Panc1 (cell line): ENCODE results near the gene PLA2G4F. TPM values are rescaled to one million over a fixed set of nuclear protein-coding genes. Genes with fewer than 3 reads are reported as not detected.

Experiments
- ATAC-seq: fragments of 200-7000 bp; cut with Tn5 transposase; 2 replicates; pipeline ENCODE4 v1.9.1; 2020; ENCODE audit warnings: mild to moderate bottlenecking, moderate library complexity
- BruUV-seq: library from RNA; stranded (reverse); fragments of 400-500 nt; replicated peaks from 2 replicates; lab custom pipeline; 2021; lab: Mats Ljungman, UMichigan
- CTCF ChIA-PET: fragments of 300-600 bp; sonication (Branson Sonifier 250); formaldehyde crosslinking; loops from one replicate; lab custom pipeline; 2022; ENCODE audit warnings: antibody characterized with exemption; lab: Charles Lee
- POLR2A ChIA-PET: fragments of 300-600 bp; sonication (Branson Sonifier 250); formaldehyde crosslinking; loops from one replicate; lab custom pipeline; 2022; ENCODE audit warnings: antibody characterized with exemption; lab: Charles Lee
- DNase-seq: peaks from one replicate; pipeline ENCODE4 v3.0.0-alpha.2; 2010; ENCODE audit warnings: low read depth, low spot score
- H3K27ac ChIP-seq: 2 replicates; pipeline ENCODE4 v1.5.1; 2011; ENCODE audit warnings: mild to moderate bottlenecking, low read length, inconsistent platforms
- H3K27me3 ChIP-seq: fragments of 200-500 bp; sonication (Bioruptor generic); 2 replicates; pipeline ENCODE4 v1.6.0; 2014; ENCODE audit warnings: low read length, inconsistent platforms; ENCODE audit not compliant: control insufficient read depth, insufficient read depth
- H3K36me3 ChIP-seq: fragments of 200-500 bp; sonication (Bioruptor generic); 2 replicates; pipeline ENCODE4 v1.5.1; 2014; ENCODE audit warnings: inconsistent platforms, mild to moderate bottlenecking, low read length, moderate library complexity; ENCODE audit not compliant: control insufficient read depth, insufficient read depth
- H3K4me1 ChIP-seq: 2 replicates; pipeline ENCODE4 v1.5.1; 2011; ENCODE audit warnings: inconsistent platforms, mild to moderate bottlenecking, low read length, moderate library complexity; ENCODE audit not compliant: control insufficient read depth, insufficient read depth
- H3K4me3 ChIP-seq, 2 experiments: 2 replicates each; pipeline ENCODE4 v1.5.1; 2011 to 2012; ENCODE audit warnings: low read depth in 2 of 2, low read length in 2 of 2, mild to moderate bottlenecking in 2 of 2, inconsistent platforms in 1 of 2, moderate library complexity in 1 of 2
- H3K9me3 ChIP-seq: fragments of 200-500 bp; sonication (Bioruptor generic); 2 replicates; pipeline ENCODE4 v1.5.1; 2014; ENCODE audit warnings: low read depth, mild to moderate bottlenecking, inconsistent platforms, low read length, moderate library complexity; ENCODE audit not compliant: control insufficient read depth, insufficient read depth
- POLR2AphosphoS5 ChIP-seq: IDR thresholded peaks from 2 replicates; pipeline ENCODE4 v1.6.1; 2012; ENCODE audit warnings: mild to moderate bottlenecking, low read depth, low read length, moderate library complexity
- SIN3A ChIP-seq: IDR thresholded peaks from 2 replicates; pipeline ENCODE4 v1.6.1; 2012; ENCODE audit warnings: low read depth, mild to moderate bottlenecking, low read length, moderate library complexity, borderline replicate concordance; ENCODE audit not compliant: insufficient read depth
- TCF7L2 ChIP-seq: IDR thresholded peaks from 2 replicates; pipeline ENCODE4 v1.6.1; 2011; ENCODE audit warnings: mild to moderate bottlenecking, low read depth, low read length, inconsistent platforms
- in situ Hi-C: cut with HindIII; loops from 2 replicates; pipeline ENCODE4 v1.10.0; 2016; ENCODE audit warnings: low sequenced_read_pairs, low pct_unique_long_range_greater_than_20kb
- intact Hi-C: fragments of 100-400 bp; cut with micrococcal nuclease; formaldehyde crosslinking; loops from one replicate; pipeline ENCODE4 v1.10.0; 2022; ENCODE audit not compliant: unreplicated experiment
- total RNA-seq: library from RNA; stranded (reverse); gene quantifications from one replicate; pipeline ENCODE4 v1.2.1, GENCODE V29; 2021; ENCODE audit not compliant: unreplicated experiment
- TF ChIP-seq, protein P1 (sequence below): fragments of 450-650 bp; IDR thresholded peaks from 2 replicates; pipeline ENCODE4 v1.5.1; 2017; ENCODE audit warnings: mild to moderate bottlenecking
- TF ChIP-seq, protein P2 (sequence below), 2 experiments: IDR thresholded peaks; 2 replicates each; pipeline ENCODE4 v1.6.1; 2011 to 2012; ENCODE audit warnings: low read depth in 2 of 2, control low read depth in 1 of 2, low read length in 1 of 2, mild to moderate bottlenecking in 1 of 2, moderate library complexity in 1 of 2; ENCODE audit not compliant: insufficient read depth in 1 of 2

PLA2G4F gene
- total RNA-seq, 1 experiment from 2014 or later, result not detected

DNA sequence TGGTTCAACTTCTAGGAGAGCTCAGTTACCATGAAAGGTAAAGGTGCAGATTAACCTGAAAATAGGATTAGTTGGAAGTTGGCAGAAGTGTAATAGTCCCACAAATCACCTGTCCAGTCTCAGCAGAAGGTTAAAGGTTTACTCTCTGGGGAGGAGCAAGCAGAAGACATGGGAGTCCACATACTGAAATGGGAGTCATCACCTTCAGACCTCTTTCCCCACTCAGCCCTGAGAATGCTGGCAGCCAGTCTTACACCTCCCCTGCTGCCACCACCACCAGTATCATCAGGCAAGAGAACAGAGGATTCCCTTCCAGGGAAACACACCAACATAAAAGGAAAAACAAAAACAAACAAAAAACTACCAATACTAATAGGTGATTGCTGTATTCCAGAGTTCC, 48.2 kb downstream of the PLA2G4F start:
- H3K4me1 ChIP-seq, result no peaks in the 10 kb centered on the region
- in situ Hi-C loops, result no loop called here
- no peak overlapping the region for H3K4me3 ChIP-seq
- BruUV-seq, result no TSS peak
- H3K27me3 ChIP-seq, result peaks cover 9% of the 10 kb centered on the region; the same call in 1 of the 2 replicates
- intact Hi-C loops, result no loop called here
- ChIA-PET CTCF (interaction anchor here (1.0 kb wide), 1 partner anchor 13 kb away, joined by 3 read pairs; no protein-coding TSS in a partner anchor), POLR2A (no interaction called here)
- DNase-seq, result no peak
- H3K27ac ChIP-seq, result no peak overlapping the region
- no peaks in the 10 kb centered on the region for H3K9me3 ChIP-seq
- no peak for ATAC-seq
- no peaks in the 10 kb centered on the region for H3K36me3 ChIP-seq
- no peak for TF ChIP-seq SIN3A
- TF ChIP-seq, protein P1, sequence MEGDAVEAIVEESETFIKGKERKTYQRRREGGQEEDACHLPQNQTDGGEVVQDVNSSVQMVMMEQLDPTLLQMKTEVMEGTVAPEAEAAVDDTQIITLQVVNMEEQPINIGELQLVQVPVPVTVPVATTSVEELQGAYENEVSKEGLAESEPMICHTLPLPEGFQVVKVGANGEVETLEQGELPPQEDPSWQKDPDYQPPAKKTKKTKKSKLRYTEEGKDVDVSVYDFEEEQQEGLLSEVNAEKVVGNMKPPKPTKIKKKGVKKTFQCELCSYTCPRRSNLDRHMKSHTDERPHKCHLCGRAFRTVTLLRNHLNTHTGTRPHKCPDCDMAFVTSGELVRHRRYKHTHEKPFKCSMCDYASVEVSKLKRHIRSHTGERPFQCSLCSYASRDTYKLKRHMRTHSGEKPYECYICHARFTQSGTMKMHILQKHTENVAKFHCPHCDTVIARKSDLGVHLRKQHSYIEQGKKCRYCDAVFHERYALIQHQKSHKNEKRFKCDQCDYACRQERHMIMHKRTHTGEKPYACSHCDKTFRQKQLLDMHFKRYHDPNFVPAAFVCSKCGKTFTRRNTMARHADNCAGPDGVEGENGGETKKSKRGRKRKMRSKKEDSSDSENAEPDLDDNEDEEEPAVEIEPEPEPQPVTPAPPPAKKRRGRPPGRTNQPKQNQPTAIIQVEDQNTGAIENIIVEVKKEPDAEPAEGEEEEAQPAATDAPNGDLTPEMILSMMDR, result no peak
- TF ChIP-seq, protein P2, sequence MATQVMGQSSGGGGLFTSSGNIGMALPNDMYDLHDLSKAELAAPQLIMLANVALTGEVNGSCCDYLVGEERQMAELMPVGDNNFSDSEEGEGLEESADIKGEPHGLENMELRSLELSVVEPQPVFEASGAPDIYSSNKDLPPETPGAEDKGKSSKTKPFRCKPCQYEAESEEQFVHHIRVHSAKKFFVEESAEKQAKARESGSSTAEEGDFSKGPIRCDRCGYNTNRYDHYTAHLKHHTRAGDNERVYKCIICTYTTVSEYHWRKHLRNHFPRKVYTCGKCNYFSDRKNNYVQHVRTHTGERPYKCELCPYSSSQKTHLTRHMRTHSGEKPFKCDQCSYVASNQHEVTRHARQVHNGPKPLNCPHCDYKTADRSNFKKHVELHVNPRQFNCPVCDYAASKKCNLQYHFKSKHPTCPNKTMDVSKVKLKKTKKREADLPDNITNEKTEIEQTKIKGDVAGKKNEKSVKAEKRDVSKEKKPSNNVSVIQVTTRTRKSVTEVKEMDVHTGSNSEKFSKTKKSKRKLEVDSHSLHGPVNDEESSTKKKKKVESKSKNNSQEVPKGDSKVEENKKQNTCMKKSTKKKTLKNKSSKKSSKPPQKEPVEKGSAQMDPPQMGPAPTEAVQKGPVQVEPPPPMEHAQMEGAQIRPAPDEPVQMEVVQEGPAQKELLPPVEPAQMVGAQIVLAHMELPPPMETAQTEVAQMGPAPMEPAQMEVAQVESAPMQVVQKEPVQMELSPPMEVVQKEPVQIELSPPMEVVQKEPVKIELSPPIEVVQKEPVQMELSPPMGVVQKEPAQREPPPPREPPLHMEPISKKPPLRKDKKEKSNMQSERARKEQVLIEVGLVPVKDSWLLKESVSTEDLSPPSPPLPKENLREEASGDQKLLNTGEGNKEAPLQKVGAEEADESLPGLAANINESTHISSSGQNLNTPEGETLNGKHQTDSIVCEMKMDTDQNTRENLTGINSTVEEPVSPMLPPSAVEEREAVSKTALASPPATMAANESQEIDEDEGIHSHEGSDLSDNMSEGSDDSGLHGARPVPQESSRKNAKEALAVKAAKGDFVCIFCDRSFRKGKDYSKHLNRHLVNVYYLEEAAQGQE (IDR thresholded peaks at IDR 0.05; ENCODE audit: insufficient read depth in 1 of 2, low read depth in 2 of 2, low read length in 1 of 2), result no peak
- TF ChIP-seq POLR2AphosphoS5, result no peak
- no peak for TF ChIP-seq TCF7L2

DNA sequence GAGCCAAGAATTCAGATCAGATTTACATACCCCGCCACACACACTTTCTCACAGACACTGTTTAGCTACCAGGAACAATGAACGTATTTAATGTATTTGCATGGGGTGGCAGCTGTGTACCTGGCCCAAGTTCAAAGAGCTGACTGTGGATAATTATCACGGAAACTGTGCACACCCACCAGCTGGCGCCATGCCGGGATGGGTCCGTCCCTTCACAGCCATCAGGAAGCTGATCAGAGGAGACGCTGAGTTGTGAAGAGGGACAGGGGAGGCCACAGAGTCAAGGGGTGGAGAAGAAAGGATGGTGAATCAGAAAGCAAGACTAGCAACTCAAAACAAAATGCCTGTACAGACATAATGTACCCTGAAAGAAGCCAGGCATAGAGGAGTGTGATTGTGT, 49.0 kb downstream of the PLA2G4F start:
- Histone ChIP-seq H3K4me3 (no peak overlapping the region), H3K27me3 (peaks cover 9% of the 10 kb centered on the region; the same call in 1 of the 2 replicates), H3K9me3 (no peaks in the 10 kb centered on the region), H3K36me3 (no peaks in the 10 kb centered on the region), H3K4me1 (no peaks in the 10 kb centered on the region), H3K27ac (no peak overlapping the region)
- no TSS peak for BruUV-seq
- TF ChIP-seq TCF7L2, result no peak
- TF ChIP-seq, protein P1, result no peak
- TF ChIP-seq, protein P2 (IDR thresholded peaks at IDR 0.05; ENCODE audit: insufficient read depth in 1 of 2, low read depth in 2 of 2, low read length in 1 of 2), result no peak
- TF ChIP-seq SIN3A, result no peak
- no peak for TF ChIP-seq POLR2AphosphoS5
- in situ Hi-C loops, result no loop called here
- intact Hi-C loops, result no loop called here
- DNase-seq (no peak), ATAC-seq (no peak)
- POLR2A ChIA-PET, result interaction anchor here (0.7 kb wide), 1 partner anchor 24 kb away, joined by 4 read pairs; no protein-coding TSS in a partner anchor
- CTCF ChIA-PET, result interaction anchor here (1.0 kb wide), 1 partner anchor 12 kb away, joined by 3 read pairs; no protein-coding TSS in a partner anchor
